22Rv1 (cell line): Measurements from ENCODE around the gene TANK.

Experiments used
- ZFX ChIP-seq: fragments of 450-650 bp; IDR thresholded peaks from 2 replicates; pipeline ENCODE4 v1.6.1; 2017; ENCODE audit warnings: antibody characterized with exemption, borderline replicate concordance
- TF ChIP-seq, protein P1 (sequence below): fragments of 450-650 bp; IDR thresholded peaks from 2 replicates; pipeline ENCODE4 v1.5.1; 2017; ENCODE audit warnings: mild to moderate bottlenecking

GRCh38 chr2:161158882-161159281 lies 1.3 kb upstream of the TANK start:
- TF ChIP-seq, protein P1, sequence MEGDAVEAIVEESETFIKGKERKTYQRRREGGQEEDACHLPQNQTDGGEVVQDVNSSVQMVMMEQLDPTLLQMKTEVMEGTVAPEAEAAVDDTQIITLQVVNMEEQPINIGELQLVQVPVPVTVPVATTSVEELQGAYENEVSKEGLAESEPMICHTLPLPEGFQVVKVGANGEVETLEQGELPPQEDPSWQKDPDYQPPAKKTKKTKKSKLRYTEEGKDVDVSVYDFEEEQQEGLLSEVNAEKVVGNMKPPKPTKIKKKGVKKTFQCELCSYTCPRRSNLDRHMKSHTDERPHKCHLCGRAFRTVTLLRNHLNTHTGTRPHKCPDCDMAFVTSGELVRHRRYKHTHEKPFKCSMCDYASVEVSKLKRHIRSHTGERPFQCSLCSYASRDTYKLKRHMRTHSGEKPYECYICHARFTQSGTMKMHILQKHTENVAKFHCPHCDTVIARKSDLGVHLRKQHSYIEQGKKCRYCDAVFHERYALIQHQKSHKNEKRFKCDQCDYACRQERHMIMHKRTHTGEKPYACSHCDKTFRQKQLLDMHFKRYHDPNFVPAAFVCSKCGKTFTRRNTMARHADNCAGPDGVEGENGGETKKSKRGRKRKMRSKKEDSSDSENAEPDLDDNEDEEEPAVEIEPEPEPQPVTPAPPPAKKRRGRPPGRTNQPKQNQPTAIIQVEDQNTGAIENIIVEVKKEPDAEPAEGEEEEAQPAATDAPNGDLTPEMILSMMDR = no peak
- no peak for TF ChIP-seq ZFX
